ENCODE results near the gene MYH10.

MYH10 gene

GRCh38 chr17:8506145-8506544 lies 124.4 kb downstream of the MYH10 start:
- Histone ChIP-seq H3K36me3 (ENCODE audit: control insufficient read depth, low read length) (peaks cover 16% of the 10 kb centered on the region), H3F3A (ENCODE audit: control insufficient read depth, insufficient read depth) (no peaks in the 10 kb centered on the region), H3K9me3 (ENCODE audit: control insufficient read depth, insufficient read depth, low read length) (no peaks in the 10 kb centered on the region), H3K79me2 (ENCODE audit: control insufficient read depth, low read length) (no peaks in the 10 kb centered on the region), H3K9me2 (replicated peaks; ENCODE audit: control insufficient read depth, low read length) (no peaks in the 10 kb centered on the region), H3K4me1 (ENCODE audit: control insufficient read depth, low read length) (no peaks in the 10 kb centered on the region), H3K4me2 (ENCODE audit: low read length) (no peak overlapping the region), H3K4me3 (ENCODE audit: low read length) (no peak overlapping the region), H4K20me1 (ENCODE audit: control insufficient read depth, insufficient read depth, low read depth, low read length) (no peaks in the 10 kb centered on the region), H3K27ac (ENCODE audit: low read depth, low read length) (no peak overlapping the region), H3K27me3 (ENCODE audit: control insufficient read depth, low read length) (no peaks in the 10 kb centered on the region)
- no peak for TF ChIP-seq EZH2phosphoT487 (IDR thresholded peaks at IDR 0.05; ENCODE audit: borderline replicate concordance, low read length)
- TF ChIP-seq, protein P1, sequence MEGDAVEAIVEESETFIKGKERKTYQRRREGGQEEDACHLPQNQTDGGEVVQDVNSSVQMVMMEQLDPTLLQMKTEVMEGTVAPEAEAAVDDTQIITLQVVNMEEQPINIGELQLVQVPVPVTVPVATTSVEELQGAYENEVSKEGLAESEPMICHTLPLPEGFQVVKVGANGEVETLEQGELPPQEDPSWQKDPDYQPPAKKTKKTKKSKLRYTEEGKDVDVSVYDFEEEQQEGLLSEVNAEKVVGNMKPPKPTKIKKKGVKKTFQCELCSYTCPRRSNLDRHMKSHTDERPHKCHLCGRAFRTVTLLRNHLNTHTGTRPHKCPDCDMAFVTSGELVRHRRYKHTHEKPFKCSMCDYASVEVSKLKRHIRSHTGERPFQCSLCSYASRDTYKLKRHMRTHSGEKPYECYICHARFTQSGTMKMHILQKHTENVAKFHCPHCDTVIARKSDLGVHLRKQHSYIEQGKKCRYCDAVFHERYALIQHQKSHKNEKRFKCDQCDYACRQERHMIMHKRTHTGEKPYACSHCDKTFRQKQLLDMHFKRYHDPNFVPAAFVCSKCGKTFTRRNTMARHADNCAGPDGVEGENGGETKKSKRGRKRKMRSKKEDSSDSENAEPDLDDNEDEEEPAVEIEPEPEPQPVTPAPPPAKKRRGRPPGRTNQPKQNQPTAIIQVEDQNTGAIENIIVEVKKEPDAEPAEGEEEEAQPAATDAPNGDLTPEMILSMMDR (IDR thresholded peaks at IDR 0.05; ENCODE audit: low read depth, low read length, poor library complexity, severe bottlenecking), result no peak

GRCh38 chr17:8504460-8505207 lies 125.9 kb downstream of the MYH10 start:
- no peaks in the 10 kb centered on the region for H3K4me1 ChIP-seq (ENCODE audit: control insufficient read depth, low read length)
- no peak overlapping the region for H3K4me3 ChIP-seq (ENCODE audit: low read length)
- no peaks in the 10 kb centered on the region for H3K9me2 ChIP-seq (replicated peaks; ENCODE audit: control insufficient read depth, low read length)
- H3K9me3 ChIP-seq (ENCODE audit: control insufficient read depth, insufficient read depth, low read length), result no peaks in the 10 kb centered on the region
- no peaks in the 10 kb centered on the region for H3K27me3 ChIP-seq (ENCODE audit: control insufficient read depth, low read length)
- no peak overlapping the region for H3K27ac ChIP-seq (ENCODE audit: low read depth, low read length)
- H4K20me1 ChIP-seq (ENCODE audit: control insufficient read depth, insufficient read depth, low read depth, low read length), result no peaks in the 10 kb centered on the region
- no peaks in the 10 kb centered on the region for H3F3A ChIP-seq (ENCODE audit: control insufficient read depth, insufficient read depth)
- TF ChIP-seq, protein P1 (IDR thresholded peaks at IDR 0.05; ENCODE audit: low read depth, low read length, poor library complexity, severe bottlenecking), result no peak
- no peak for TF ChIP-seq EZH2phosphoT487 (IDR thresholded peaks at IDR 0.05; ENCODE audit: borderline replicate concordance, low read length)
- peaks cover 26% of the 10 kb centered on the region for H3K36me3 ChIP-seq (ENCODE audit: control insufficient read depth, low read length)
- no peak overlapping the region for H3K4me2 ChIP-seq (ENCODE audit: low read length)
- H3K79me2 ChIP-seq (ENCODE audit: control insufficient read depth, low read length), result no peaks in the 10 kb centered on the region

GRCh38 chr17:8503807-8504206 lies 126.7 kb downstream of the MYH10 start:
- no peaks in the 10 kb centered on the region for H3K9me3 ChIP-seq (ENCODE audit: control insufficient read depth, insufficient read depth, low read length)
- H3K4me3 ChIP-seq (ENCODE audit: low read length), result no peak overlapping the region
- no peak for TF ChIP-seq EZH2phosphoT487 (IDR thresholded peaks at IDR 0.05; ENCODE audit: borderline replicate concordance, low read length)
- TF ChIP-seq, protein P1 (IDR thresholded peaks at IDR 0.05; ENCODE audit: low read depth, low read length, poor library complexity, severe bottlenecking), result no peak
- no peaks in the 10 kb centered on the region for H3K9me2 ChIP-seq (replicated peaks; ENCODE audit: control insufficient read depth, low read length)
- H3F3A ChIP-seq (ENCODE audit: control insufficient read depth, insufficient read depth), result no peaks in the 10 kb centered on the region
- H3K79me2 ChIP-seq (ENCODE audit: control insufficient read depth, low read length), result no peaks in the 10 kb centered on the region
- no peak overlapping the region for H3K27ac ChIP-seq (ENCODE audit: low read depth, low read length)
- no peaks in the 10 kb centered on the region for H4K20me1 ChIP-seq (ENCODE audit: control insufficient read depth, insufficient read depth, low read depth, low read length)
- H3K4me1 ChIP-seq (ENCODE audit: control insufficient read depth, low read length), result no peaks in the 10 kb centered on the region
- H3K36me3 ChIP-seq (ENCODE audit: control insufficient read depth, low read length), result peaks cover 28% of the 10 kb centered on the region
- H3K27me3 ChIP-seq (ENCODE audit: control insufficient read depth, low read length), result no peaks in the 10 kb centered on the region
- H3K4me2 ChIP-seq (ENCODE audit: low read length), result no peak overlapping the region
